Suprapubic skin (tissue), 4 donors: ENCODE data around the gene NATD1. TPM values are rescaled to one million over a fixed set of nuclear protein-coding genes. Genes with fewer than 3 reads are reported as not detected.

ENCODE experiments used
- DNase-seq, 2 donors: peaks; one replicate each; pipeline ENCODE4 v3.0.0-alpha.2; 2019; ENCODE audit warnings: low spot score in 2 of 2
- H3K27ac ChIP-seq: fragments of 200-600 bp; sonication (generic); one replicate; pipeline ENCODE4 v1.5.1; 2019
- H3K27me3 ChIP-seq: fragments of 200-600 bp; sonication (generic); one replicate; pipeline ENCODE4 v1.5.1; 2019
- H3K36me3 ChIP-seq: fragments of 200-600 bp; sonication (generic); one replicate; pipeline ENCODE4 v1.5.1; 2019
- H3K4me1 ChIP-seq: fragments of 200-600 bp; sonication (generic); one replicate; pipeline ENCODE4 v1.5.1; 2019
- H3K4me3 ChIP-seq: fragments of 200-600 bp; sonication (generic); one replicate; pipeline ENCODE4 v1.5.1; 2019; ENCODE audit warnings: mild to moderate bottlenecking
- H3K9me3 ChIP-seq: fragments of 200-600 bp; sonication (generic); one replicate; pipeline ENCODE4 v1.5.1; 2019
- EP300 ChIP-seq: sonication (generic); formaldehyde crosslinking; IDR thresholded peaks from one replicate; pipeline ENCODE4 v1.6.1; 2017; ENCODE audit warnings: antibody characterized with exemption
- POLR2A ChIP-seq, 2 donors: fragments of 450-650 bp; IDR thresholded peaks; one replicate each; pipeline ENCODE4 v1.6.1; 2017; ENCODE audit warnings: antibody characterized with exemption in 2 of 2, mild to moderate bottlenecking in 2 of 2, moderate library complexity in 2 of 2
- POLR2AphosphoS5 ChIP-seq, 3 donors: sonication (generic); formaldehyde crosslinking; IDR thresholded peaks; one replicate each; pipeline ENCODE4 v1.6.1; 2017; ENCODE audit warnings: antibody characterized with exemption in 3 of 3
- WGBS: methylation state at CpG from one replicate; pipeline ENCODE4 v1.1.5; 2018; 5-methylcytosine and 5-hydroxymethylcytosine counted together
- total RNA-seq, 4 donors: library from RNA; depleted of rRNA; stranded (reverse); fragments of >200 nt; gene quantifications; one replicate each; pipeline ENCODE4 v1.1.0, GENCODE V29; 2016
- TF ChIP-seq, protein P1 (sequence below), 2 donors: fragments of 200-600 bp in 1 of 2; fragments of 450-650 bp in 1 of 2; sonication (generic) in 1 of 2; IDR thresholded peaks; one replicate each; pipeline ENCODE4 v1.5.1; 2016 to 2019; ENCODE audit warnings: antibody characterized with exemption in 2 of 2, mild to moderate bottlenecking in 1 of 2, moderate library complexity in 1 of 2

The NATD1 gene
- total RNA-seq, 4 donors from 2014 or later = 11.2 to 21.1 (median 14.6) TPM

DNA sequence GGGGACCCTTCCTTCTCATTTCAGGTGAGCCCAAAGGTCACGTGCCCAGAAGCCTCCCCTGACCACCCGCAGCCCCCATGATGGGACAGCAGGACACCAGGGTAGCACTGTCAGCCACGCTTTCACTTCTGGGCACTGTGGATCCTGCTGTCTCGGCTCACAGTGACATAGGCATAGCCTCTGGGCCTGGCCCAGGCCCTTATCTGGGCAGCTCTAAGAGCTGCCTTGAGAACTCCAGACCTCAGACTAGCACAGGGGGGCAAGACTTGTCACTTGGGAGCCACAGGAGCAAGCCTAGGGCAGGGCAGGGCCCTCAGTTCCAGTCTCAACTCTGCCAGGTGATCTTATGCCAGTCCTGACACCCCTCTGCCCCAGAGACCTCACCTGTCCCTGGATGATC lies 4.7 kb downstream of the NATD1 start:
- 93% methylated on average over 2 of the region's 4 CpGs for WGBS
- Histone ChIP-seq H3K27ac (no peak overlapping the region), H3K4me1 (peaks cover 30% of the 10 kb centered on the region), H3K9me3 (no peaks in the 10 kb centered on the region), H3K27me3 (no peaks in the 10 kb centered on the region), H3K36me3 (peaks cover 4% of the 10 kb centered on the region), H3K4me3 (no peak overlapping the region)
- no peak for DNase-seq
- TF ChIP-seq, protein P1, sequence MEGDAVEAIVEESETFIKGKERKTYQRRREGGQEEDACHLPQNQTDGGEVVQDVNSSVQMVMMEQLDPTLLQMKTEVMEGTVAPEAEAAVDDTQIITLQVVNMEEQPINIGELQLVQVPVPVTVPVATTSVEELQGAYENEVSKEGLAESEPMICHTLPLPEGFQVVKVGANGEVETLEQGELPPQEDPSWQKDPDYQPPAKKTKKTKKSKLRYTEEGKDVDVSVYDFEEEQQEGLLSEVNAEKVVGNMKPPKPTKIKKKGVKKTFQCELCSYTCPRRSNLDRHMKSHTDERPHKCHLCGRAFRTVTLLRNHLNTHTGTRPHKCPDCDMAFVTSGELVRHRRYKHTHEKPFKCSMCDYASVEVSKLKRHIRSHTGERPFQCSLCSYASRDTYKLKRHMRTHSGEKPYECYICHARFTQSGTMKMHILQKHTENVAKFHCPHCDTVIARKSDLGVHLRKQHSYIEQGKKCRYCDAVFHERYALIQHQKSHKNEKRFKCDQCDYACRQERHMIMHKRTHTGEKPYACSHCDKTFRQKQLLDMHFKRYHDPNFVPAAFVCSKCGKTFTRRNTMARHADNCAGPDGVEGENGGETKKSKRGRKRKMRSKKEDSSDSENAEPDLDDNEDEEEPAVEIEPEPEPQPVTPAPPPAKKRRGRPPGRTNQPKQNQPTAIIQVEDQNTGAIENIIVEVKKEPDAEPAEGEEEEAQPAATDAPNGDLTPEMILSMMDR (IDR thresholded peaks at IDR 0.05) = no peak
- TF ChIP-seq POLR2AphosphoS5 (IDR thresholded peaks at IDR 0.05) (no peak), EP300 (no peak)

DNA sequence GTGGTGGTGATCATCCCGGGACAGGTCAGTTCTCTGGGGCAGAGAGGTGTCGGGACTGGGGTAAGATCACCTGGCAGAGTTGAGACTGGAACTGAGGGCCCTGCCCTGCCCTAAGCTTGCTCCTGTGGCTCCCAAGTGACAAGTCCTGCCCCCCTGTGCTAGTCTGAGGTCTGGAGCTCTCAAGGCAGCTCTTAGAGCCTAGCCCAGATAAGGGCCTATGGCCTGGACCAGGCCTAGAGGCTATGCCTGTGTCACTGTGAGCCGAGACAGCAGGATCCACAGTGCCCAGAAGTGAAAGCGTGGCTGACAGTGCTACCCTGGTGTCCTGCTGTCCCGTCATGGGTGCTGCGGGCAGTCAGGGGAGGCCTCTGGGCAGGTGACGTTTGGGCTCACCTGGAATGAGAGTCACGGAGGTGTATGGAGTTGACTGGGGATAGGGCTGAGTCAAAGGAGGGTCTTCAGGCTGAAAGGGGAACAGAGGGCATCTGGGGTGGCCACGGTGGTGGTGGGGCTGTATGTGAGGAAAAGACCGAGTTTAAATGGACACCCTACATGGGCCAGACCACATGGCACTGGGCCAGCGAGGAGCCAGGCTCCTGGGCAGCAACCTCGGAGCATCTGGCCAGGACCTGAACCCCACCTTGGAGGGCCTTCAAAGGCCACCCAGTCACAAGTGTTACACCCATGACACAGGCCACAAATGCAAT lies 5.5 kb downstream of the NATD1 start:
- TF ChIP-seq EP300 (no peak), POLR2A (IDR thresholded peaks at IDR 0.05) (no peak), POLR2AphosphoS5 (IDR thresholded peaks at IDR 0.05) (no peak)
- TF ChIP-seq, protein P1 (IDR thresholded peaks at IDR 0.05) = no peak
- Histone ChIP-seq H3K27ac (no peak overlapping the region), H3K27me3 (no peaks in the 10 kb centered on the region), H3K4me1 (peaks cover 29% of the 10 kb centered on the region), H3K36me3 (peaks cover 12% of the 10 kb centered on the region), H3K4me3 (no peak overlapping the region), H3K9me3 (no peaks in the 10 kb centered on the region)
- 88% methylated on average over 11 of the region's 12 CpGs for WGBS
- no peak for DNase-seq

DNA sequence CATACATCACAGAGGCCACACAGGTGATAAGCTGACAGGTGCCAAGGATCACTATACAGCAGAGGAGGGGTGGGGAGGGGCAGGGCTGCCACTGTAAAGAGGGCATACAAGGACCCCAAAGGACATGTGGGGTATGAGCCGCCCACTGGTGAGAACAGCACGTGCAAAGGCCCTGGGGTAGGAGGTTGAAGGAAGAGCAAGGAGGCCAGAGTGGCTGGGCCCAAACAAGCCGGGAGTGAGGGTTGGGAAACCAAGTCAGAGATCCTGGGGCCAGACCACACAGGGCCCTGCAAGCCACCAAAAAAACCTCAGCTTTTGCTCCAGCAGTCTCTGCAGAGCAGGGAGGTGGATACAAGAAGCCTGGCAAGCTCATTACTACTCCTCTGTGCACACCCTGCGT lies 6.5 kb downstream of the NATD1 start:
- H3K4me1 ChIP-seq = peaks cover 25% of the 10 kb centered on the region

DNA sequence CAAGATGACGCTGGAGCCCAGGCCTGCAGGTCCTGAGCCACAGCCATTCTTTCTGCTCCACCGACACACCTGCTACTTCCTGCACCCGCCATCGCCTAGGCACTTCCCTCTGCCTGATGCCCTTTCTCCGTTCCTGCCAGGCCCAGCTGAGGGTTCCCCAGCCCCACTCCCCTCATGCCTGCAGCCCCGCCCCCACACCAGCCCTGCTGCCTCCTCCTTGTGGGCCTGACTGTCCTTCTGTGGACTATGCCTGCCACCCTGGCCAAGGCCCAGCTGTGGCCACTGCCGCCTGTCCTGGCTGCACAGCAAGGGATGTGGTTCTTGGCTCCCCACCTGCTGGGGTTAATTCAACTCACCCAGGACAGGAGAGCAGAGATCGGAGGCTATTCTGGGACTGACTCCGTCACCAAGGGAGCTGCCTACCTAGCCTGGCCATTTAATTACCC lies 7.5 kb downstream of the NATD1 start:
- WGBS = 83% methylated on average over 6 of the region's 9 CpGs

More for the DNA sequence above, 6.5 kb downstream of the NATD1 start:
- Histone ChIP-seq H3K27me3 (no peaks in the 10 kb centered on the region), H3K9me3 (no peaks in the 10 kb centered on the region), H3K36me3 (peaks cover 18% of the 10 kb centered on the region), H3K27ac (no peak overlapping the region), H3K4me3 (no peak overlapping the region)
- TF ChIP-seq, protein P1 (IDR thresholded peaks at IDR 0.05) = no peak
- TF ChIP-seq POLR2AphosphoS5 (IDR thresholded peaks at IDR 0.05) = no peak
- no peak for TF ChIP-seq POLR2A (IDR thresholded peaks at IDR 0.05)
- no peak for TF ChIP-seq EP300
- DNase-seq = no peak
- WGBS = 92% methylated on average over 4 of the region's 4 CpGs

More for the DNA sequence above, 7.5 kb downstream of the NATD1 start:
- TF ChIP-seq POLR2AphosphoS5 (IDR thresholded peaks at IDR 0.05) = no peak
- TF ChIP-seq, protein P1 (IDR thresholded peaks at IDR 0.05) = no peak
- no peak for TF ChIP-seq POLR2A (IDR thresholded peaks at IDR 0.05)
- no peak for TF ChIP-seq EP300
- DNase-seq = no peak
- no peak overlapping the region for H3K4me3 ChIP-seq
- H3K27me3 ChIP-seq = no peaks in the 10 kb centered on the region
- H3K4me1 ChIP-seq = peaks cover 21% of the 10 kb centered on the region
- no peak overlapping the region for H3K27ac ChIP-seq
- no peaks in the 10 kb centered on the region for H3K9me3 ChIP-seq
- H3K36me3 ChIP-seq = peaks cover 22% of the 10 kb centered on the region
